Vagina (tissue), 2 donors: ENCODE results near the gene AKNAD1.

Experiments
- CTCF ChIP-seq, 3 experiments: fragments of 450-650 bp in 2 of 3; fragments of 200-600 bp in 1 of 3; sonication (generic) in 1 of 3; IDR thresholded peaks; one replicate each; pipeline ENCODE4 v1.5.1; 2017 to 2019; ENCODE audit warnings: antibody characterized with exemption in 3 of 3, mild to moderate bottlenecking in 2 of 3, moderate library complexity in 2 of 3
- POLR2A ChIP-seq, 2 donors: fragments of 450-650 bp; IDR thresholded peaks; one replicate each; pipeline ENCODE4 v1.6.1; 2017; ENCODE audit warnings: antibody characterized with exemption in 2 of 2, mild to moderate bottlenecking in 2 of 2, moderate library complexity in 2 of 2

- no peak for TF ChIP-seq CTCF (IDR thresholded peaks at IDR 0.05)
- TF ChIP-seq POLR2A (IDR thresholded peaks at IDR 0.05): no peak
These were observed 5.2 kb upstream of the AKNAD1 start for GRCh38 chr1:108862017-108862610.
